ENCODE measurements around the gene FOXN3. TPM values are rescaled to one million over a fixed set of nuclear protein-coding genes. Genes with fewer than 3 reads are reported as not detected.

Gene FOXN3
- polyA plus RNA-seq, 1 experiment = 46.5 TPM

- CTCF ChIA-PET = no interaction called here
Observed at GRCh38 chr14:89140326-89140725, 276.7 kb downstream of the FOXN3 start.

GRCh38 chr14:89139404-89140247 is 277.4 kb downstream of the FOXN3 start:
- Histone ChIP-seq H3K9me3 (ENCODE audit: control insufficient read depth, insufficient read depth, low read length) (peaks cover 2% of the 10 kb centered on the region; the same call in 1 of the 2 replicates), H3K27ac (ENCODE audit: low read depth, low read length) (no peak overlapping the region), H3K4me3 (ENCODE audit: low read depth, low read length) (no peak overlapping the region), H3K27me3 (ENCODE audit: control insufficient read depth, insufficient read depth, low read length) (peaks cover under 1% of the 10 kb centered on the region)
- no peak for TF ChIP-seq CTCF (IDR thresholded peaks at IDR 0.05; ENCODE audit: low read depth, low read length)
- no peak for DNase-seq (ENCODE audit: low read depth, low spot score)
- ChIA-PET POLR2A (interaction anchor here (0.6 kb wide), 1 partner anchor 67 kb away, joined by 4 read pairs; no protein-coding TSS in a partner anchor), CTCF (interaction anchor here (0.7 kb wide), 1 partner anchor 99 kb away, joined by 3 read pairs; no protein-coding TSS in a partner anchor)

More at GRCh38 chr14:89140326-89140725, 276.7 kb downstream of the FOXN3 start:
- DNase-seq (ENCODE audit: low read depth, low spot score) = no peak
- H3K27me3 ChIP-seq (ENCODE audit: control insufficient read depth, insufficient read depth, low read length) = peaks cover 2% of the 10 kb centered on the region
- no peak overlapping the region for H3K27ac ChIP-seq (ENCODE audit: low read depth, low read length)
- TF ChIP-seq CTCF (IDR thresholded peaks at IDR 0.05; ENCODE audit: low read depth, low read length) = no peak
- POLR2A ChIA-PET = no interaction called here
- peaks cover 2% of the 10 kb centered on the region; the same call in 1 of the 2 replicates for H3K9me3 ChIP-seq (ENCODE audit: control insufficient read depth, insufficient read depth, low read length)
- H3K4me3 ChIP-seq (ENCODE audit: low read depth, low read length) = no peak overlapping the region

GRCh38 chr14:89138846-89139245 is 278.2 kb downstream of the FOXN3 start:
- no peak for TF ChIP-seq CTCF (IDR thresholded peaks at IDR 0.05; ENCODE audit: low read depth, low read length)
- ChIA-PET CTCF (no interaction called here), POLR2A (interaction anchor here (0.6 kb wide), 1 partner anchor 66 kb away, joined by 4 read pairs; no protein-coding TSS in a partner anchor)
- peaks cover 2% of the 10 kb centered on the region; the same call in 1 of the 2 replicates for H3K9me3 ChIP-seq (ENCODE audit: control insufficient read depth, insufficient read depth, low read length)
- H3K4me3 ChIP-seq (ENCODE audit: low read depth, low read length) = no peak overlapping the region
- H3K27me3 ChIP-seq (ENCODE audit: control insufficient read depth, insufficient read depth, low read length) = no peaks in the 10 kb centered on the region
- no peak overlapping the region for H3K27ac ChIP-seq (ENCODE audit: low read depth, low read length)
- no peak for DNase-seq (ENCODE audit: low read depth, low spot score)

- Histone ChIP-seq H3K27me3 (ENCODE audit: control insufficient read depth, insufficient read depth, low read length) (no peaks in the 10 kb centered on the region), H3K9me3 (ENCODE audit: control insufficient read depth, insufficient read depth, low read length) (peaks cover 2% of the 10 kb centered on the region; the same call in 1 of the 2 replicates), H3K27ac (ENCODE audit: low read depth, low read length) (no peak overlapping the region), H3K4me3 (ENCODE audit: low read depth, low read length) (no peak overlapping the region)
- CTCF ChIA-PET = interaction anchor here (0.7 to 1.2 kb wide), 2 partner anchors 39 to 97 kb away, joined by 3 read pairs; no protein-coding TSS in a partner anchor
- POLR2A ChIA-PET = interaction anchor here (1.2 kb wide), 1 partner anchor 275 kb away, joined by 4 read pairs; no protein-coding TSS in a partner anchor
- TF ChIP-seq CTCF (IDR thresholded peaks at IDR 0.05; ENCODE audit: low read depth, low read length) = no peak
- peak; percentile 71 for DNase-seq (ENCODE audit: low read depth, low spot score)
Observed at GRCh38 chr14:89137526-89138163, 279.4 kb downstream of the FOXN3 start.
